ENCODE data around the gene CA4.

Gene CA4

DNA sequence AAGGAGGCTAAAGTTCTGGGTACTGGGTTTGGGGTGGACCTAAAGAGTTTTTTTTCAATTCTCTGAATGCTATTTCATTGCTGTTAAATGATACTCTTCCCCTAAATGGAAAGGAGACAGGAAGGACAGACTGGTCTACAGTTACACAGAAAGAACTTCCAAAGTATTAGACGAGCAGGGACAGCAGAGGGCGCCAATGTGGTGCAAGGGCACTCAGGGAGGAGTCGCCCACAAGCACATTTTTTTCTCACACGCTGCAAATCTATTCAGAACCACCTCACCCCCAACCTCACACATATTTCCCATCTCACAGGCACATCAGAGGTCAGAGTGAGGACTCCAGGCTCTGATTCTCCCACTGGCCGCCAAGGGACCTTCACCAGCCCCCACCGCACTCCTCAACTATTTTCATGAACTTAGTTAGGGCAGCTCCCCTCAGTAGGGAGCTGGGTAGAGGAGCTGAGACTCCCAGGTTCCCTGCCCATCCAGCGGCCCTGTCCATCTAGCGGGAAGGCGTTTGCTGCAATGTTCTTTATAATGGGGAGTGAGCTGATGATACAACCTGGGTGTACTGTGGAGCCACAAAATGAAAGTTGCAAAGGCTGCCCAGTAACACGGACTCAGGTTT is 6.8 kb upstream of the CA4 start:
- TF ChIP-seq RAD21 (IDR thresholded peaks at IDR 0.05; ENCODE audit: low read depth) (peak; percentile 90), ZBTB7A (IDR thresholded peaks at IDR 0.05; ENCODE audit: low read depth) (no peak)

- TF ChIP-seq NFIC (IDR thresholded peaks at IDR 0.05) (no peak), CREB1 (IDR thresholded peaks at IDR 0.05; ENCODE audit: low read depth) (no peak), ZBTB7A (IDR thresholded peaks at IDR 0.05; ENCODE audit: low read depth) (no peak)
These were observed 4.5 kb upstream of the CA4 start for GRCh38 chr17:60145006-60145935.

- TF ChIP-seq FOXM1 (IDR thresholded peaks at IDR 0.05; ENCODE audit: borderline replicate concordance, low read depth) (no peak), CEBPB (IDR thresholded peaks at IDR 0.05) (no peak), EP300 (IDR thresholded peaks at IDR 0.05; ENCODE audit: borderline replicate concordance) (no peak)
These were observed 3.6 kb upstream of the CA4 start for GRCh38 chr17:60146206-60146605.

DNA sequence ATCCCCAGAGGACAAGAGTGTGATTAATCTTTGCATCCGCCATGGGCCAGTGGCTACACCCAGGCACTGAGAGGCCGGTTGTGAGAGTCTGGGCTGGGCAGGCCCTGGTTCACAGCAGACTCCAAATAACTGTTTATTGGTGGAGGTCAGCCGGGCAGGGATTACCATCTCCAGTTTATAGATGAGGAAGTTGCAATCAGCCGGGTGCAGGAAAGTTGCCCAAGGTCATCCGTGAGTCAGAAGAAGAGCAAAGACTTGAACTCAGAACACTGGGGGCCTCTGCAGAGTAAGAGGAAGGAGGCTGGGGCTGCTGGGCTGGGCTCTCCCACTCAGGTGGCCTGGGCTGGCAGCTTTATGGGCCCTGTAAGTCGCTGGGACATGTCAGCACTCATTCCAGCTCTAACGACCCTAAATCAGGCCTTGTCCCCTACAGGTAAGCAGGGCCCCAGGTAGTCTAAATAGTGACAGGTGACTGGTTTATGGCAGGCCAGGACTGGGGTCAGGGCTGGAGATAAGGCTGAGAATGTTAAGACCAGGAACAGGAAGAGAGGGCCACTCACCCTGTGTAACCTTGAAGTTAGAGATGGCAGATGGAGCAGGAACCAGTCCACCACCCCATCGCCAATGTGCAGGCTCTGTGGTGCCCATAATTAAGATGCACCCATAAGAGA is 2.1 kb upstream of the CA4 start:
- TF ChIP-seq TEAD4 (IDR thresholded peaks at IDR 0.05) (no peak), CREB1 (IDR thresholded peaks at IDR 0.05; ENCODE audit: low read depth) (no peak), MAX (IDR thresholded peaks at IDR 0.05) (no peak), FOXM1 (IDR thresholded peaks at IDR 0.05; ENCODE audit: borderline replicate concordance, low read depth) (no peak), RAD21 (IDR thresholded peaks at IDR 0.05; ENCODE audit: low read depth) (no peak), NFIC (IDR thresholded peaks at IDR 0.05) (no peak), YY1 (IDR thresholded peaks at IDR 0.05; ENCODE audit: low read depth) (no peak), USF1 (IDR thresholded peaks at IDR 0.05) (no peak), TAF1 (IDR thresholded peaks at IDR 0.05; ENCODE audit: low read depth) (no peak), EGR1 (IDR thresholded peaks at IDR 0.05) (no peak), TCF12 (IDR thresholded peaks at IDR 0.05; ENCODE audit: low read depth) (no peak), EP300 (IDR thresholded peaks at IDR 0.05; ENCODE audit: borderline replicate concordance) (no peak), ZBTB7A (IDR thresholded peaks at IDR 0.05; ENCODE audit: low read depth) (no peak), REST (IDR thresholded peaks at IDR 0.05; ENCODE audit: low read depth) (no peak), CEBPB (IDR thresholded peaks at IDR 0.05) (no peak)

DNA sequence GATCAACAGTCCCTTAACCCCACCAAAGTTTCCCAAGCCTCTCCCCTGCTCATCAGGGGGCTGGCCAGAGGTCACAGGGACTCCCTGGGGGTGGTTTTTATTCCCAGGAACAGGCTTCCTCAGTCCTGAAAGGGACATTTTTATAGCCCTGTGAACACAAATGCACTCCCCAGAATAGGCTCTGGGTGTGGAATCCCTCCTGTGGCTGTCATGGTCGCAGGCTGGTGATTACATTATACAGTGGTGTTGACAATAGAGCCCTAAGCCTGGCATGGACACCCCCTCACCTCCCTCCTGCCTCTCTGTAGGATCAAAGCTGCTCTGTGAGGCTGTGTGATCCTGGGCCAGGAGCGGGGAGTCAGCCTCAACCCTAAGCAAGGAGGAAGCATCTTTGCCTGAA is 1.4 kb upstream of the CA4 start:
- TF ChIP-seq CREB1 (IDR thresholded peaks at IDR 0.05; ENCODE audit: low read depth) (no peak), ZBTB7A (IDR thresholded peaks at IDR 0.05; ENCODE audit: low read depth) (no peak), FOXM1 (IDR thresholded peaks at IDR 0.05; ENCODE audit: borderline replicate concordance, low read depth) (no peak), RAD21 (IDR thresholded peaks at IDR 0.05; ENCODE audit: low read depth) (no peak), TCF12 (IDR thresholded peaks at IDR 0.05; ENCODE audit: low read depth) (no peak), MAX (IDR thresholded peaks at IDR 0.05) (no peak), NFIC (IDR thresholded peaks at IDR 0.05) (no peak), CEBPB (IDR thresholded peaks at IDR 0.05) (no peak), EGR1 (IDR thresholded peaks at IDR 0.05) (no peak), YY1 (IDR thresholded peaks at IDR 0.05; ENCODE audit: low read depth) (no peak), TEAD4 (IDR thresholded peaks at IDR 0.05) (no peak), REST (IDR thresholded peaks at IDR 0.05; ENCODE audit: low read depth) (no peak), EP300 (IDR thresholded peaks at IDR 0.05; ENCODE audit: borderline replicate concordance) (no peak), USF1 (IDR thresholded peaks at IDR 0.05) (no peak)

All from Ishikawa (cell line).